ENCODE data around the gene WNT9B. TPM values are rescaled to one million over a fixed set of nuclear protein-coding genes. Genes with fewer than 3 reads are reported as not detected.
A peak's percentile ranks its signal among the peaks of the same experiment; 100 is the strongest.

The WNT9B gene
- total RNA-seq, 2 experiments from 2014 or later: not detected

GRCh38 chr17:46819906-46820351, 31.5 kb upstream of the WNT9B start:
- peaks cover 0 to 26% of the 10 kb centered on the region in 2 experiments for H3K9me3 ChIP-seq (ENCODE audit: control insufficient read depth in 1 of 2, insufficient read depth in 1 of 2, low read length in 2 of 2)
- H3K36me3 Mint-ChIP-seq (ENCODE audit: low read depth): no peaks in the 10 kb centered on the region
- no peak for ATAC-seq (ENCODE audit: poor library complexity)
- peaks cover 39% of the 10 kb centered on the region for H3K4me1 ChIP-seq (ENCODE audit: insufficient read depth, low read length)
- H3K27me3 Mint-ChIP-seq: peaks cover 86% of the 10 kb centered on the region
- peaks cover 70 to 82% of the 10 kb centered on the region in 2 experiments for H3K27me3 ChIP-seq (ENCODE audit: control insufficient read depth in 1 of 2, insufficient read depth in 2 of 2, low read length in 2 of 2)
- H3K4me3 ChIP-seq (ENCODE audit: low read length): no peak overlapping the region
- ChIA-PET CTCF (no interaction called here), POLR2A (no interaction called here)
- TF ChIP-seq, protein P1, sequence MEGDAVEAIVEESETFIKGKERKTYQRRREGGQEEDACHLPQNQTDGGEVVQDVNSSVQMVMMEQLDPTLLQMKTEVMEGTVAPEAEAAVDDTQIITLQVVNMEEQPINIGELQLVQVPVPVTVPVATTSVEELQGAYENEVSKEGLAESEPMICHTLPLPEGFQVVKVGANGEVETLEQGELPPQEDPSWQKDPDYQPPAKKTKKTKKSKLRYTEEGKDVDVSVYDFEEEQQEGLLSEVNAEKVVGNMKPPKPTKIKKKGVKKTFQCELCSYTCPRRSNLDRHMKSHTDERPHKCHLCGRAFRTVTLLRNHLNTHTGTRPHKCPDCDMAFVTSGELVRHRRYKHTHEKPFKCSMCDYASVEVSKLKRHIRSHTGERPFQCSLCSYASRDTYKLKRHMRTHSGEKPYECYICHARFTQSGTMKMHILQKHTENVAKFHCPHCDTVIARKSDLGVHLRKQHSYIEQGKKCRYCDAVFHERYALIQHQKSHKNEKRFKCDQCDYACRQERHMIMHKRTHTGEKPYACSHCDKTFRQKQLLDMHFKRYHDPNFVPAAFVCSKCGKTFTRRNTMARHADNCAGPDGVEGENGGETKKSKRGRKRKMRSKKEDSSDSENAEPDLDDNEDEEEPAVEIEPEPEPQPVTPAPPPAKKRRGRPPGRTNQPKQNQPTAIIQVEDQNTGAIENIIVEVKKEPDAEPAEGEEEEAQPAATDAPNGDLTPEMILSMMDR (IDR thresholded peaks at IDR 0.05): no peak
- no peak for DNase-seq
- no peak overlapping the region for H3K27ac Mint-ChIP-seq
- no peaks in the 10 kb centered on the region for H3K9me3 Mint-ChIP-seq
- peaks cover 33% of the 10 kb centered on the region for H3K4me1 Mint-ChIP-seq (ENCODE audit: low read depth)
- intact Hi-C loops (cut with DNase I, micrococcal nuclease): loop anchor here in 1 of 2 experiments (5.0 kb wide), 1 partner anchor 48 kb away; no protein-coding TSS in a partner anchor
- peak overlapping the region; percentile 30 for H3K4me3 Mint-ChIP-seq
- no peak overlapping the region for H3K27ac ChIP-seq (ENCODE audit: low read depth in 1 of 2, low read length in 2 of 2)
- no peaks in the 10 kb centered on the region for H3K36me3 ChIP-seq (ENCODE audit: insufficient read depth, low read length)

GRCh38 chr17:46820592-46821450, 30.6 kb upstream of the WNT9B start:
- TF ChIP-seq, protein P1 (IDR thresholded peaks at IDR 0.05): no peak
- Mint-ChIP-seq H3K4me3 (peak overlapping the region; percentile 30), H3K9me3 (no peaks in the 10 kb centered on the region), H3K36me3 (ENCODE audit: low read depth) (no peaks in the 10 kb centered on the region), H3K4me1 (ENCODE audit: low read depth) (peaks cover 33% of the 10 kb centered on the region), H3K27me3 (peaks cover 82% of the 10 kb centered on the region), H3K27ac (no peak overlapping the region)
- Histone ChIP-seq H3K4me1 (ENCODE audit: insufficient read depth, low read length) (peaks cover 39% of the 10 kb centered on the region), H3K4me3 (ENCODE audit: low read length) (no peak overlapping the region), H3K9me3 (ENCODE audit: control insufficient read depth in 1 of 2, insufficient read depth in 1 of 2, low read length in 2 of 2) (peaks cover 0 to 26% of the 10 kb centered on the region in 2 experiments), H3K27me3 (ENCODE audit: control insufficient read depth in 1 of 2, insufficient read depth in 2 of 2, low read length in 2 of 2) (peaks cover 62 to 77% of the 10 kb centered on the region in 2 experiments), H3K36me3 (ENCODE audit: insufficient read depth, low read length) (no peaks in the 10 kb centered on the region), H3K27ac (ENCODE audit: low read depth in 1 of 2, low read length in 2 of 2) (no peak overlapping the region)
- DNase-seq (peak in 1 of 14 experiments; percentile 20), ATAC-seq (ENCODE audit: poor library complexity) (no peak)
- intact Hi-C loops (cut with DNase I, micrococcal nuclease): loop anchor here in 1 of 2 experiments (5.0 kb wide), 1 partner anchor 49 kb away; no protein-coding TSS in a partner anchor
- ChIA-PET POLR2A (no interaction called here), CTCF (no interaction called here)

DNA sequence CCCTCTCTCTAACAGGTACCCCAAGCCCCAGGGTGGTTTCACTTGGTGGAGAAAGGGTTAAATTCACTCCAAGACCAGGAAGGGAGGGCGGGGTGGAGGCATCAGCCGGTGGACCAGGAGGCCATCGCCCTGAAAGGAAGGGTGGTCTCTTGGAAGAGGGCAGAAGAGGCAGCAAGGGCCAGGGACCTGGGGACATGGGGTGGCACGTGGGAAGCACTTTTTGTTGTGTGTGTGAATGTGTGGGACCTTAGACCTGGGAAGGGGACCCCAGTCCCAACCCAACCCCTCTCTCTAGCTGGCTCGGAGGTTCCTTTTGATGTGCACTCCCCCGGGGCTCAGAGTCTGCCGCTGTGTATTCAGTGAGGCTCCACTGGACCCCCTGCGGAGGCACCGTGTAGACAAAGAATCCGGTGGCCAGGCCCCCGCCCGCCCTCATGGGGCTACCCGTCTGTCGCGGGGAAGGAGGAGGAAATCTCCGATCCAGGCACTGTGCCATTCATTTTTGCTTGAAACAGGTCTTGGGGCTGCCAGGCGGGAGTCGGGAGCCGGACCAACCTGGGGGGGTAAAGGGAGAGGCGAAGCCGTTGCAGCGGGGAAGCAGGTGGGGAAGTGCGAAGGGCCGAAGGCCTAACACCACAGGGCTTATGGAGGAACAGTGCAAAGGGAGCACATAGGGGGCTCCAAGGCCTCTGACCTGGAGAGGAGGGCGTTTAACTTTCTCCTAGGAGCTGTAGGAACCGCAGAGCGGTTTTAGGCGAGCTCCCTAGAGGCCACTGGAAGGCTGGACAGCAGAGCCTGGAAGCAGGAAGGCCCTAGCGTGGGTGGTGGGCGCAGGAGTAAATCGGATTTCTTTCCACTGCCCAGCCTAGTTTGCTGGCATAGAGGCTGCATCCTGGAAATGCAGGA, 29.6 kb upstream of the WNT9B start:
- peaks cover 39% of the 10 kb centered on the region for H3K4me1 ChIP-seq (ENCODE audit: insufficient read depth, low read length)
- POLR2A ChIA-PET: no interaction called here
- H3K27me3 ChIP-seq (ENCODE audit: control insufficient read depth in 1 of 2, insufficient read depth in 2 of 2, low read length in 2 of 2): peaks cover 53 to 68% of the 10 kb centered on the region in 2 experiments
- CTCF ChIA-PET: no interaction called here
- no peak for DNase-seq
- H3K27ac Mint-ChIP-seq: no peak overlapping the region
- peaks cover 73% of the 10 kb centered on the region for H3K27me3 Mint-ChIP-seq
- intact Hi-C loops (cut with DNase I, micrococcal nuclease): loop anchor here in 1 of 2 experiments (5.0 kb wide), 1 partner anchor 49 kb away; no protein-coding TSS in a partner anchor
- ATAC-seq (ENCODE audit: poor library complexity): no peak
- no peaks in the 10 kb centered on the region for H3K36me3 ChIP-seq (ENCODE audit: insufficient read depth, low read length)
- H3K27ac ChIP-seq (ENCODE audit: low read depth in 1 of 2, low read length in 2 of 2): no peak overlapping the region
- H3K4me1 Mint-ChIP-seq (ENCODE audit: low read depth): peaks cover 33% of the 10 kb centered on the region
- no peak overlapping the region for H3K4me3 ChIP-seq (ENCODE audit: low read length)
- H3K4me3 Mint-ChIP-seq: no peak overlapping the region
- peaks cover 0 to 26% of the 10 kb centered on the region in 2 experiments for H3K9me3 ChIP-seq (ENCODE audit: control insufficient read depth in 1 of 2, insufficient read depth in 1 of 2, low read length in 2 of 2)
- TF ChIP-seq, protein P1 (IDR thresholded peaks at IDR 0.05): no peak
- no peaks in the 10 kb centered on the region for H3K36me3 Mint-ChIP-seq (ENCODE audit: low read depth)
- H3K9me3 Mint-ChIP-seq: no peaks in the 10 kb centered on the region

All from CD4-positive, alpha-beta T cell (primary cell).